Activated CD4-positive, alpha-beta memory T cell treated with anti-CD3 and anti-CD28 coated beads for 36 hours (primary cell): ENCODE results near the gene CAB39L. TPM values are rescaled to one million over a fixed set of nuclear protein-coding genes. Genes with fewer than 3 reads are reported as not detected.

Experiments used
- CTCF ChIA-PET: fragments of 350-600 bp; sonication (Branson Sonifier 250); formaldehyde crosslinking; loops from one replicate; lab custom pipeline; 2021; ENCODE audit warnings: antibody characterized with exemption, inconsistent platforms; lab: Charles Lee
- POLR2A ChIA-PET: fragments of 350-600 bp; sonication (Branson Sonifier 250); formaldehyde crosslinking; loops from one replicate; lab custom pipeline; 2021; ENCODE audit warnings: antibody characterized with exemption; lab: Charles Lee
- DNase-seq: peaks from one replicate; pipeline ENCODE4 v3.0.0-alpha.2; 2020
- H3K27ac Mint-ChIP-seq: one replicate; pipeline ENCODE4 v1.8.0; 2021; ENCODE audit warnings: mixed read lengths
- H3K27me3 Mint-ChIP-seq: one replicate; pipeline ENCODE4 v1.8.0; 2021; ENCODE audit warnings: mixed read lengths
- H3K36me3 Mint-ChIP-seq: one replicate; pipeline ENCODE4 v1.8.0; 2021; ENCODE audit warnings: mixed read lengths
- H3K4me1 Mint-ChIP-seq: one replicate; pipeline ENCODE4 v1.8.0; 2021; ENCODE audit warnings: low read depth, mixed read lengths
- H3K4me3 Mint-ChIP-seq: one replicate; pipeline ENCODE4 v1.8.0; 2021; ENCODE audit warnings: mild to moderate bottlenecking, mixed read lengths
- H3K9me3 Mint-ChIP-seq: one replicate; pipeline ENCODE4 v1.8.0; 2021; ENCODE audit warnings: mixed read lengths
- intact Hi-C: fragments of 100-400 bp; cut with micrococcal nuclease; formaldehyde crosslinking; loops from one replicate; pipeline ENCODE4 v1.15.1; 2023
- total RNA-seq, 2 experiments: library from RNA; stranded (reverse); gene quantifications; one replicate each; pipeline ENCODE4 v1.2.3, GENCODE V29; 2021

Gene CAB39L
- total RNA-seq, 2 experiments from 2014 or later = 5.6 to 6.3 TPM

DNA sequence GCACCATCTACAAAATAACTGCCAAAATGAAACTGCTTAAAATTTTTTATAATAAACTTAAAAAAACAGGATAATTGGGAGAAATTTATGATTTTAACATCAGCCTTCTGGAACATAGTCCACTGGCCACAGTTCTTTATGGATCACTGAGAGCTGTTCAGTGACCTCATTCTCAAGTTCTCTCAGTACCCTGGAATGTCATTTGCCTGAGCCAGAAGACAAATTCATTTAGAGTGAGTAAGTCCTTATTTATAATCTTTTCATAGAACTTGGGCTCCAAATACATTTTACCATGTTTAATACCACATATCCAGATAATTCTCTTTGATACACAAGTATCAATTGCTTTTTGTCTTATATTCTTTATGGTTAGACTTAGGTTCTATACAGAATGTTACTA lies 87.6 kb downstream of the CAB39L start:
- H3K9me3 Mint-ChIP-seq = no peaks in the 10 kb centered on the region
- POLR2A ChIA-PET = no interaction called here
- H3K36me3 Mint-ChIP-seq = peaks cover 7% of the 10 kb centered on the region
- H3K4me1 Mint-ChIP-seq = peaks cover 6% of the 10 kb centered on the region
- no peaks in the 10 kb centered on the region for H3K27me3 Mint-ChIP-seq
- CTCF ChIA-PET = no interaction called here
- no peak overlapping the region for H3K4me3 Mint-ChIP-seq
- H3K27ac Mint-ChIP-seq = no peak overlapping the region
- DNase-seq = no peak
- intact Hi-C loops = no loop called here

- CTCF ChIA-PET = no interaction called here
- Mint-ChIP-seq H3K4me3 (no peak overlapping the region), H3K4me1 (peaks cover 7% of the 10 kb centered on the region), H3K27ac (no peak overlapping the region), H3K9me3 (no peaks in the 10 kb centered on the region), H3K36me3 (peaks cover 7% of the 10 kb centered on the region), H3K27me3 (no peaks in the 10 kb centered on the region)
- no peak for DNase-seq
- intact Hi-C loops = no loop called here
- POLR2A ChIA-PET = no interaction called here
These were observed 89.1 kb downstream of the CAB39L start for GRCh38 chr13:49354719-49355118.

DNA sequence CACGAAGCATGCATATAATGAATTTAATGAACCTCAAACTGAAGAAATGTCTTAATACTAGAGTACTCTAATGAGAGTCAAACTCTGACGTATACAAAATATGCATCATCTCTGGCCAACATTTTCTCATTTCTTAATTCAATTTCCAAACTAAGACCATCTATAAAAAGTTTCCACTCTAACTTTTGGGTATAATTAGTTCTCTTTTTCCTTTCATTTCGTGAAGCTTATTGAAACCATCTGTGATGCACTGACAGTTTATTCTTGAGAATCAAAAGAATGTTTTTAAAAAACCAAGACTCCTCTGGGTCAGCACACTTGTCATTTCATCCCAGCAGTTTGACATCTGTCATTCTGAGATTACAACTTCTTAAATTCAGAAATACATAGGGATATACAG lies 90.0 kb downstream of the CAB39L start:
- Mint-ChIP-seq H3K4me1 (peaks cover 7% of the 10 kb centered on the region), H3K27me3 (no peaks in the 10 kb centered on the region), H3K27ac (no peak overlapping the region), H3K9me3 (no peaks in the 10 kb centered on the region), H3K4me3 (no peak overlapping the region), H3K36me3 (peaks cover 7% of the 10 kb centered on the region)
- intact Hi-C loops = no loop called here
- DNase-seq = no peak
- ChIA-PET POLR2A (no interaction called here), CTCF (no interaction called here)

DNA sequence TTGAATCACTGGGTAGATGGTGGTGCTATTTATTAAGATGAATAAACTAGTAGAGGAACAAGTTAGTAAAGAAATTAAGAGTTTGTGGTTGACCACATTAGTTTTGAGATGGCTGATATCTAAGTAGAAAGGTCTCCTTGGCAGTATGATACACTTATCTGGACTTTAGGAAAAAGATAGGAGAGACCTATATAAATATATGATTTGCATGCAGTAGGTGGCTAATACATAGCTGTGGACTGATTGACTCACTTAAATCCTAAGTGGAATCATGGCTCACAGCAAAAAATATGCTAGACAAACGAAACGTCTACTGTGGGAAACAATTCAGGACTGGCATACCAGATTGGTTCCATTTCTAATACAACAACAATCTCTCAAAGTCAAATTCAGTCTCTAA lies 92.0 kb downstream of the CAB39L start:
- DNase-seq = no peak
- intact Hi-C loops = no loop called here
- H3K4me3 Mint-ChIP-seq = no peak overlapping the region
- POLR2A ChIA-PET = no interaction called here
- H3K27ac Mint-ChIP-seq = no peak overlapping the region
- H3K4me1 Mint-ChIP-seq = peaks cover 7% of the 10 kb centered on the region
- H3K27me3 Mint-ChIP-seq = no peaks in the 10 kb centered on the region
- H3K9me3 Mint-ChIP-seq = no peaks in the 10 kb centered on the region
- CTCF ChIA-PET = no interaction called here
- peaks cover 4% of the 10 kb centered on the region for H3K36me3 Mint-ChIP-seq

GRCh38 chr13:49348751-49349150 lies 95.1 kb downstream of the CAB39L start:
- ChIA-PET POLR2A (no interaction called here), CTCF (no interaction called here)
- intact Hi-C loops = no loop called here
- H3K9me3 Mint-ChIP-seq = no peaks in the 10 kb centered on the region
- no peak overlapping the region for H3K4me3 Mint-ChIP-seq
- no peak overlapping the region for H3K27ac Mint-ChIP-seq
- H3K36me3 Mint-ChIP-seq = peaks cover 4% of the 10 kb centered on the region
- H3K27me3 Mint-ChIP-seq = no peaks in the 10 kb centered on the region
- peaks cover 8% of the 10 kb centered on the region for H3K4me1 Mint-ChIP-seq
- no peak for DNase-seq

GRCh38 chr13:49347650-49348385 lies 96.0 kb downstream of the CAB39L start:
- Mint-ChIP-seq H3K27ac (no peak overlapping the region), H3K4me1 (peaks cover 8% of the 10 kb centered on the region), H3K4me3 (no peak overlapping the region), H3K36me3 (peaks cover 4% of the 10 kb centered on the region), H3K9me3 (no peaks in the 10 kb centered on the region), H3K27me3 (no peaks in the 10 kb centered on the region)
- DNase-seq = no peak
- ChIA-PET POLR2A (no interaction called here), CTCF (no interaction called here)
- intact Hi-C loops = no loop called here

DNA sequence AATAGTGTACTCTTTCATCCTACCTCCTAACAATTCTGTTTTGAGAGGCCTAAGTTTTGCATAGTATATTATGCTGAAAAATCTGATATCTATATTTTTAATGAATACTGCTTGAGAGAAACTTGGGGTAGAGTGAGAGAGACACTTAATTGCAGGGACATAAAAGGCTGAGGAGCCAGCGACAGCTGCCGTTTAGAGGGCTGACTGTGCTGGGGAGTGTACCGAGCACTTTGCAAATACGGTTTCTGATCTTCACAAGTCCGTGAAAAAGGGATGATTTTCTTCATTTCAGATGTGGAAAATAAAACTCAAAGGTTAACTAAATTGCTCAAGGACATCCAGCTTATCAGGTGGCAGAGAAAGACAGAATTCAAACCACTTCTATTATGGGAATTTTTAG lies 97.4 kb downstream of the CAB39L start:
- H3K27ac Mint-ChIP-seq = no peak overlapping the region
- H3K4me3 Mint-ChIP-seq = no peak overlapping the region
- intact Hi-C loops = no loop called here
- no peaks in the 10 kb centered on the region for H3K9me3 Mint-ChIP-seq
- ChIA-PET CTCF (interaction anchor here (0.6 kb wide), 1 partner anchor 1904 kb away, joined by 3 read pairs; no protein-coding TSS in a partner anchor), POLR2A (no interaction called here)
- DNase-seq = no peak
- no peaks in the 10 kb centered on the region for H3K27me3 Mint-ChIP-seq
- H3K4me1 Mint-ChIP-seq = peaks cover 5% of the 10 kb centered on the region
- H3K36me3 Mint-ChIP-seq = peaks cover 4% of the 10 kb centered on the region

DNA sequence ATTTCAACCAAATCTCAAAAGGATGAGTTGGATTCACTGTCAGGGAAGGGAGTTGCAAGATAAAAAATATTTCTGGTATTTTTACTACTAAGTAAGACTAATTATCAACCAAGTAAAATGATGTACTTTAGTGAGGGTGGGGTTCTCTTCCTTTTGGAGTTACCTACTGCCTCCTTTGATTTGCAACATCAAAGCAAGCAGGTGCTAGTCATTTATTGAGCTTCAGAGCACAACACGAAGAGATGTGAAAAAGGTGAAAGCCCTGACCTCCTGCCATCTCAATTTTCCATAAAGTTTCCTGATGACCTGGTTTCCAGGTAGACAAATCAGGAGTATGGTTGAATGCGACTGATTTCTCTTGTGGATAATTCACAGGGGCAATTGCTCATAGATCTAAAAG lies 100.1 kb downstream of the CAB39L start:
- ChIA-PET CTCF (no interaction called here), POLR2A (no interaction called here)
- intact Hi-C loops = no loop called here
- peaks cover 2% of the 10 kb centered on the region for H3K4me1 Mint-ChIP-seq
- no peaks in the 10 kb centered on the region for H3K9me3 Mint-ChIP-seq
- DNase-seq = no peak
- H3K4me3 Mint-ChIP-seq = no peak overlapping the region
- no peak overlapping the region for H3K27ac Mint-ChIP-seq
- peaks cover 2% of the 10 kb centered on the region for H3K36me3 Mint-ChIP-seq
- H3K27me3 Mint-ChIP-seq = no peaks in the 10 kb centered on the region

GRCh38 chr13:49343255-49343654 lies 100.6 kb downstream of the CAB39L start:
- DNase-seq = no peak
- H3K9me3 Mint-ChIP-seq = no peaks in the 10 kb centered on the region
- POLR2A ChIA-PET = no interaction called here
- H3K27ac Mint-ChIP-seq = no peak overlapping the region
- H3K4me1 Mint-ChIP-seq = peaks cover 2% of the 10 kb centered on the region
- peaks cover 2% of the 10 kb centered on the region for H3K36me3 Mint-ChIP-seq
- intact Hi-C loops = no loop called here
- no peak overlapping the region for H3K4me3 Mint-ChIP-seq
- H3K27me3 Mint-ChIP-seq = no peaks in the 10 kb centered on the region
- CTCF ChIA-PET = no interaction called here

DNA sequence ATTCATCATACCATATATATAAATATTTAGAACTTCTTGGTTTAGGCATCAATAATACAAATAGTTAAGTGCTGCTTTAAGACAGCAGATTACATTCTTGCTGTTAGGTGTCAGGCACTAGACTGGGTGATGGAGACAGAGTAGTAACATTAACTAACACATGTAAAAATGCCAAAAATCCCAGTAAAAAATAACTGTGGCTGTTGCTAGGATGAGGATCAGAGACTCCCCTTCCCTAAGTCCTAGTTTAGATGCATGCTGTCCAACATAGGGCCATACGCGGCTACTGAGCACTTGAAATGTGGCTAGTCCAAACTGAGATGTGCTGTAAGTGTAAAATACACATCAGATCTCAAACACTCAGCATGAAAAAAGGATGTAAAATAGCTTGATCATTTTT lies 101.4 kb downstream of the CAB39L start:
- Mint-ChIP-seq H3K27me3 (no peaks in the 10 kb centered on the region), H3K36me3 (peaks cover 2% of the 10 kb centered on the region), H3K4me3 (no peak overlapping the region), H3K4me1 (peaks cover 2% of the 10 kb centered on the region), H3K9me3 (no peaks in the 10 kb centered on the region), H3K27ac (no peak overlapping the region)
- ChIA-PET CTCF (no interaction called here), POLR2A (no interaction called here)
- intact Hi-C loops = no loop called here
- DNase-seq = no peak

DNA sequence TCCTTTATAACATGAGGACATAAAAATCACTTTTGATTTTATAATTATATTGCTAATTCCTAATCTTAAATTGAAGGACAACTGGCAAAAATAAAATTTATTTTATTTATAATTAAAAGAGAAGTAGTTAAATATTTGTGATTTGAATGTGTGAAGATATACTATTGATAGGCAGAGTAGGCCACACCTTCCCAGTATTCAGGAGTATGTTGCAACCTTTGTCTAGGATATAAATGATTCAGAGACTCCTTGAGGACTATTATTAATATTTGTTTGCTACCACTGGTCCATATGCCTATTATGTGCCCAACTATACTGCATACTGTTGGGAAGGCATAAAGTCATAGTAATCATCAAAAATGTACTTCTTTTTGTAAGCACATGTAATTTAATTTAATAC lies 101.9 kb downstream of the CAB39L start:
- DNase-seq = no peak
- intact Hi-C loops = no loop called here
- Mint-ChIP-seq H3K27me3 (no peaks in the 10 kb centered on the region), H3K27ac (no peak overlapping the region), H3K36me3 (peaks cover 2% of the 10 kb centered on the region), H3K9me3 (no peaks in the 10 kb centered on the region), H3K4me1 (peaks cover 2% of the 10 kb centered on the region), H3K4me3 (no peak overlapping the region)
- ChIA-PET CTCF (no interaction called here), POLR2A (no interaction called here)

DNA sequence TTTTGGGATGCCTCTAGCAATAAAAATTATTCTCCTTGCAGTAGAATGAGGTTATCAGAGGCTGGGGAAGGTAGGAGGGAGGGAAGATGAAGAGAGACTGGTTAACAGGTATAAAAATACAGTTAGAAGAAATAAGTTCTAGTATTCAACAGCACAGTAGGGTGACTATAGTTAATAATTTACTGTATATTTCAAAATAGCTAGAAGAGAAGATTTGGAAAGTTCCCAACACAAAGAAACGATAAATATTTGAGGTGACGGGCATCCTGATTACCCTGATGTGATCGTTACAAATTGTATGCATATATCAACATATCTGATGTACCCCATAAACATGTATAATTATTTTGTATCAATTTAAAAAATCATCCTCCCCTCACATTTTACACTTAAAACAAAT lies 102.3 kb downstream of the CAB39L start:
- Mint-ChIP-seq H3K36me3 (peaks cover 2% of the 10 kb centered on the region), H3K9me3 (no peaks in the 10 kb centered on the region), H3K27ac (no peak overlapping the region), H3K4me3 (no peak overlapping the region), H3K27me3 (no peaks in the 10 kb centered on the region), H3K4me1 (peaks cover 2% of the 10 kb centered on the region)
- POLR2A ChIA-PET = no interaction called here
- no peak for DNase-seq
- intact Hi-C loops = no loop called here
- CTCF ChIA-PET = no interaction called here

DNA sequence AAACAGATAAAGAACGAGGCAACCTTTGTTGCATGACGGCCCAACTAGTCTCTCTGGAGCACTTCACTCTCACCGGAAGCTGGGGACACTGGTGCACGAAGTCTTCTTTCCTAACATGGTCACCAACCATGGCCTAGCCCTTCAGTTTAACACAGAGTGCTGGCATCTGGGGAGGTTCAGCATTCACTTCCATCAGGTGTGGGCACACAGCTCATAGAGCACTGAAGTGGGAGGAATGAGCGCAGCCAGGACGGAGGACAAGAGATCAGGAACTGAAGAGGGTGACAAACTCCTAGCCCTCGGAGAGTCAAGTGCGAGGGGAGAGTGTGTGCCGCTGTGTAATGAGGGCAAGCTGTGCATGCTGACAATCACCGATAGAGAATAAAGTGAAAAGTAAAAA lies 103.7 kb downstream of the CAB39L start:
- ChIA-PET POLR2A (no interaction called here), CTCF (no interaction called here)
- intact Hi-C loops = no loop called here
- H3K4me1 Mint-ChIP-seq = peaks cover 2% of the 10 kb centered on the region
- H3K27me3 Mint-ChIP-seq = no peaks in the 10 kb centered on the region
- peaks cover 2% of the 10 kb centered on the region for H3K36me3 Mint-ChIP-seq
- no peak overlapping the region for H3K4me3 Mint-ChIP-seq
- H3K9me3 Mint-ChIP-seq = no peaks in the 10 kb centered on the region
- no peak for DNase-seq
- no peak overlapping the region for H3K27ac Mint-ChIP-seq
